Brain microvascular endothelial cell (primary cell): Measurements from ENCODE around the gene RBFOX2.
"Not testable (repeated sequence)": the region's sequence is repeated elsewhere in the genome, so short reads cannot be mapped to it uniquely, and the experiment has no call there.

Experiments used
- DNase-seq: peaks from one replicate; pipeline ENCODE4 v3.0.0-alpha.2; 2020
- H3K27ac ChIP-seq: fragments of 250-450 bp; sonication (Bioruptor Pico); 2 replicates; pipeline ENCODE4 v1.5.1; 2020; ENCODE audit warnings: mild to moderate bottlenecking, moderate library complexity
- H3K27me3 ChIP-seq: fragments of 250-450 bp; sonication (Bioruptor Pico); replicated peaks from 2 replicates; pipeline ENCODE4 v1.5.1; 2020; ENCODE audit warnings: mild to moderate bottlenecking
- H3K36me3 ChIP-seq: fragments of 250-450 bp; sonication (Bioruptor Pico); replicated peaks from 2 replicates; pipeline ENCODE4 v1.5.1; 2020; ENCODE audit warnings: mild to moderate bottlenecking
- H3K4me3 ChIP-seq: 2 replicates; pipeline ENCODE4 v1.5.1; 2011; ENCODE audit warnings: low read depth, mild to moderate bottlenecking, control low read depth, low read length, moderate library complexity
- in situ Hi-C: cut with HindIII; loops from 2 replicates; pipeline ENCODE4 v1.10.0; 2017; ENCODE audit warnings: low sequenced_read_pairs, low pct_ligation_motif_present
- TF ChIP-seq, protein P1 (sequence below): IDR thresholded peaks from 2 replicates; pipeline ENCODE4 v1.5.1; 2011; ENCODE audit warnings: low read depth, mild to moderate bottlenecking, moderate library complexity, low read length, control low read depth, inconsistent platforms; ENCODE audit errors: missing control alignments

The RBFOX2 gene, protein sequence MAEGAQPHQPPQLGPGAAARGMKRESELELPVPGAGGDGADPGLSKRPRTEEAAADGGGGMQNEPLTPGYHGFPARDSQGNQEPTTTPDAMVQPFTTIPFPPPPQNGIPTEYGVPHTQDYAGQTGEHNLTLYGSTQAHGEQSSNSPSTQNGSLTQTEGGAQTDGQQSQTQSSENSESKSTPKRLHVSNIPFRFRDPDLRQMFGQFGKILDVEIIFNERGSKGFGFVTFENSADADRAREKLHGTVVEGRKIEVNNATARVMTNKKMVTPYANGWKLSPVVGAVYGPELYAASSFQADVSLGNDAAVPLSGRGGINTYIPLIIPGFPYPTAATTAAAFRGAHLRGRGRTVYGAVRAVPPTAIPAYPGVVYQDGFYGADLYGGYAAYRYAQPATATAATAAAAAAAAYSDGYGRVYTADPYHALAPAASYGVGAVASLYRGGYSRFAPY

DNA sequence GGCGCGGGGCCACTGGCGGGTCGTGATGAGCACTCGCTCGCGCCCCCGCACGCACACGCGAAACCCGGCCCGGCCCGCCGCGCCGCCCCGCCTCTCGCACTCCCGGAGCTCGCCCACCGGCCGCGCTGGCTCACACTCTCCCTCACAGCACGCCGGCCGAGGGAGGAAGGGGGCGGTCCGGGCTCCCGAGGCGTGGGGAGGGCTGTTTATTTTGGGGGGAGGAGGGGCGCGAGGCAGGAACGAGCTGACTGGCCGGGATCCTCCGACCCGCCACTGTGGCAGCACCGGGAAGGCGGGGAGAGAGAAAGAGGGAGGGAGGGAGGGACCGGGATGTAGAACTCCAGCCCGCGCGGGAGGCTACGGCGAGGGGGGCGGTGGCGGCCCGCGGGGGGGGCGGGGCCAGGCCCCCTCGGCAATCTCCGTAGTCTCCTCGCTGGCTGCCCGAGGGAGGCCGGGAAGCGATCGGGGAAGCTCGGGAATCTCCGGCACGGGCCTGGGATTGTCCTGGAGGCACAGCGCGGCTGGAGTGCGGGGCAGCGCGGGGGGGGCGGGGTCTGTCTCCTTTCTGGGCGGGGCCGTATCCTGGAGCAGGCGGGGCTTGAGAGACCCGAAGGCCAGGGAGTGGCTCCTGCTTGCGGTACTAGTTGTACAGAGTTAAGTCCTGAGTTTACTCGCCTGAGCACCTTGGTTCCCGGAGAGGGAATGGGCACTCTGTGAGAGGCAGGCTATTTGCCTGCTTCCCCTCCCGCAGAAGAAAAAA lies at the start of gene RBFOX2:
RBFOX2 (minus strand) TSS at position 179 of the 760 bp plus-strand sequence. CDS start 399 bp downstream, outside the sequence.
- in situ Hi-C loops = no loop called here
- DNase-seq = peak; percentile 95
- Histone ChIP-seq H3K4me3 (peak within 1 kb of the TSS; percentile 88), H3K27ac (peak within 1 kb of the TSS; percentile 74), H3K36me3 (no peaks in the 10 kb centered on the region), H3K27me3 (no peaks in the 10 kb centered on the region)
- TF ChIP-seq, protein P1, sequence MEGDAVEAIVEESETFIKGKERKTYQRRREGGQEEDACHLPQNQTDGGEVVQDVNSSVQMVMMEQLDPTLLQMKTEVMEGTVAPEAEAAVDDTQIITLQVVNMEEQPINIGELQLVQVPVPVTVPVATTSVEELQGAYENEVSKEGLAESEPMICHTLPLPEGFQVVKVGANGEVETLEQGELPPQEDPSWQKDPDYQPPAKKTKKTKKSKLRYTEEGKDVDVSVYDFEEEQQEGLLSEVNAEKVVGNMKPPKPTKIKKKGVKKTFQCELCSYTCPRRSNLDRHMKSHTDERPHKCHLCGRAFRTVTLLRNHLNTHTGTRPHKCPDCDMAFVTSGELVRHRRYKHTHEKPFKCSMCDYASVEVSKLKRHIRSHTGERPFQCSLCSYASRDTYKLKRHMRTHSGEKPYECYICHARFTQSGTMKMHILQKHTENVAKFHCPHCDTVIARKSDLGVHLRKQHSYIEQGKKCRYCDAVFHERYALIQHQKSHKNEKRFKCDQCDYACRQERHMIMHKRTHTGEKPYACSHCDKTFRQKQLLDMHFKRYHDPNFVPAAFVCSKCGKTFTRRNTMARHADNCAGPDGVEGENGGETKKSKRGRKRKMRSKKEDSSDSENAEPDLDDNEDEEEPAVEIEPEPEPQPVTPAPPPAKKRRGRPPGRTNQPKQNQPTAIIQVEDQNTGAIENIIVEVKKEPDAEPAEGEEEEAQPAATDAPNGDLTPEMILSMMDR = no peak

- in situ Hi-C loops = no loop called here
- Histone ChIP-seq H3K36me3 (no peaks in the 10 kb centered on the region), H3K4me3 (no peak overlapping the region), H3K27me3 (no peaks in the 10 kb centered on the region), H3K27ac (no peak overlapping the region)
- no peak for DNase-seq
- TF ChIP-seq, protein P1 = no peak
Observed at GRCh38 chr22:36077271-36077670, 48.6 kb upstream of the RBFOX2 start.

GRCh38 chr22:36075724-36076123 lies 47.1 kb upstream of the RBFOX2 start:
- no peak for DNase-seq
- Histone ChIP-seq H3K36me3 (no peaks in the 10 kb centered on the region), H3K27me3 (no peaks in the 10 kb centered on the region), H3K27ac (no peak overlapping the region), H3K4me3 (no peak overlapping the region)
- TF ChIP-seq, protein P1 = no peak
- in situ Hi-C loops = no loop called here

- no peak overlapping the region for H3K4me3 ChIP-seq
Observed at GRCh38 chr22:36075230-36075629, 46.6 kb upstream of the RBFOX2 start.

DNA sequence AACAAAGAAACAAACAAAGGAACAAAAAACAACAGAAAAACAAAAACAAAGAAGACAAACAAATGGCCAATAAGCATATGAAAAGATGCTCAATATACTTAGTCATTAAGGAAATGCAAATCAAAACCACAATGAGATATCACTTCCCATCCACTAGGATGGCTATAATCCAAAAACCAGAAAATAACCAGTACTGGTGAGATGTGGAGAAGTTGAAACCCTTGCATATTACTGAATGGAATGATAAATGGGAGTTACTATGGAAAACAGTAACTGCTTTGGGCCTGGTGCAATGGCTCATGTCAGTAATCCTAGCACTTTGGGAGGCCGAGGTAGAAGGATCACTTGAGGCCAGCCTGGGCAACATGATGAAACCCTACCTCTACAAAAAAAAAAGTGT lies 44.9 kb upstream of the RBFOX2 start:
- Histone ChIP-seq H3K27ac (no peak overlapping the region), H3K27me3 (no peaks in the 10 kb centered on the region), H3K36me3 (no peaks in the 10 kb centered on the region), H3K4me3 (no peak overlapping the region)
- in situ Hi-C loops = no loop called here
- no peak for DNase-seq
- TF ChIP-seq, protein P1 = no peak

More at GRCh38 chr22:36075230-36075629, 46.6 kb upstream of the RBFOX2 start:
- TF ChIP-seq, protein P1 = no peak
- DNase-seq = no peak
- H3K36me3 ChIP-seq = no peaks in the 10 kb centered on the region
- H3K27ac ChIP-seq = no peak overlapping the region
- H3K27me3 ChIP-seq = no peaks in the 10 kb centered on the region
- in situ Hi-C loops = no loop called here

DNA sequence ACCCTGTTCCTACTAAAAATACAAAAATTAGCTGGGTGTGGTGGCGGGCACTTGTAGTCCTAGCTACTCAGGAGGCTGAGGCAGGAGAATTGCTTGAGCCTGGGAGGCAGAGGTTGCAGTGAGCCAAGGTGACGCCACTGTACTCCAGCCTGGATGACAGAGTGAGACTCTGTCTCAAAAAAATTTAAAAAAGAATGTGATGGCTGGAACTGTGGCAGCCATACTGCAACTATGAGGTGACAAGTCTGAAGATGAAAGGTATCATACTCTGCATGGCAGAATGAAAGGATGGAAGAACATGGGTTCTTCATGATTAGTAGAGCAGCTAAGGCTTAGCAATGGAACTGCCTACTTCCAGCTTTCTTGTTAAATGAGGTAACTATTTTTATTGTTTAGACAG lies 42.0 kb upstream of the RBFOX2 start:
- DNase-seq, in situ Hi-C loops, H3K27me3 ChIP-seq, H3K27ac ChIP-seq, H3K36me3 ChIP-seq, H3K4me3 ChIP-seq: not testable (repeated sequence)
